Neuronal stem cell (in vitro differentiated cells): ENCODE results near the gene CACNG1.
"Not testable (repeated sequence)": the region's sequence is repeated elsewhere in the genome, so short reads cannot be mapped to it uniquely, and the experiment has no call there.

ENCODE experiments used
- DNase-seq: peaks from one replicate; pipeline ENCODE4 v3.0.0-alpha.2; 2013; ENCODE audit warnings: low spot score
- H2AFZ ChIP-seq: one replicate; pipeline ENCODE4 v1.6.1; 2013; ENCODE audit warnings: mild to moderate bottlenecking, low read length, inconsistent platforms
- H2AK5ac ChIP-seq: 2 replicates; pipeline ENCODE4 v1.6.1; 2013; ENCODE audit warnings: low read depth, mild to moderate bottlenecking, inconsistent platforms, low read length, moderate library complexity, mixed read lengths
- H2BK120ac ChIP-seq: 2 replicates; pipeline ENCODE4 v1.6.1; 2013; ENCODE audit warnings: low read depth, mild to moderate bottlenecking, inconsistent platforms, low read length, moderate library complexity, mixed read lengths
- H2BK12ac ChIP-seq: one replicate; pipeline ENCODE4 v1.6.1; 2013; ENCODE audit warnings: low read length, inconsistent platforms
- H2BK15ac ChIP-seq: 2 replicates; pipeline ENCODE4 v1.6.1; 2013; ENCODE audit warnings: mild to moderate bottlenecking, low read length, inconsistent platforms, mixed read lengths
- H2BK5ac ChIP-seq: one replicate; pipeline ENCODE4 v1.6.1; 2013; ENCODE audit warnings: inconsistent platforms, mild to moderate bottlenecking, low read length, moderate library complexity
- H3K14ac ChIP-seq: one replicate; pipeline ENCODE4 v1.6.1; 2013; ENCODE audit warnings: low read length, inconsistent platforms
- H3K18ac ChIP-seq: 2 replicates; pipeline ENCODE4 v1.6.1; 2013; ENCODE audit warnings: low read length, inconsistent platforms
- H3K23ac ChIP-seq: 2 replicates; pipeline ENCODE4 v1.6.1; 2013; ENCODE audit warnings: low read depth, mild to moderate bottlenecking, mixed read lengths, low read length, inconsistent platforms; ENCODE audit not compliant: poor library complexity
- H3K27ac ChIP-seq: replicated peaks from 3 replicates; pipeline ENCODE4 v1.5.1; 2013; ENCODE audit warnings: low read length, inconsistent platforms
- H3K27me3 ChIP-seq, 3 experiments: 2 replicates each; pipeline ENCODE4 v1.6.1; 2013; ENCODE audit warnings: low read length in 3 of 3, mild to moderate bottlenecking in 2 of 3, inconsistent platforms in 1 of 3, low read depth in 1 of 3, mixed read lengths in 1 of 3, moderate library complexity in 1 of 3; ENCODE audit not compliant: control insufficient read depth in 3 of 3, insufficient read depth in 3 of 3
- H3K36me3 ChIP-seq, 2 donors: replicated peaks in 1 of 2; 2 replicates each; pipeline ENCODE4 v1.6.1; 2013; ENCODE audit warnings: low read length in 2 of 2; ENCODE audit not compliant: control insufficient read depth in 2 of 2, insufficient read depth in 2 of 2
- H3K4ac ChIP-seq: 2 replicates; pipeline ENCODE4 v1.6.1; 2013; ENCODE audit warnings: inconsistent platforms, mild to moderate bottlenecking, low read length, moderate library complexity
- H3K4me1 ChIP-seq, 2 donors: 1 replicate in 1 of 2; 2 replicates in 1 of 2; pipeline ENCODE4 v1.6.1; 2013; ENCODE audit warnings: low read length in 2 of 2, low read depth in 1 of 2; ENCODE audit not compliant: control insufficient read depth in 2 of 2, insufficient read depth in 1 of 2
- H3K4me2 ChIP-seq: one replicate; pipeline ENCODE4 v1.6.1; 2013; ENCODE audit warnings: mild to moderate bottlenecking, low read length, inconsistent platforms; ENCODE audit not compliant: insufficient read depth, poor library complexity, severe bottlenecking
- H3K4me3 ChIP-seq, 2 donors: 2 replicates each; pipeline ENCODE4 v1.5.1; 2013; ENCODE audit warnings: low read length in 2 of 2, mild to moderate bottlenecking in 2 of 2, inconsistent platforms in 1 of 2, moderate library complexity in 1 of 2
- H3K79me1 ChIP-seq: one replicate; pipeline ENCODE4 v1.6.1; 2013; ENCODE audit warnings: low read depth, mild to moderate bottlenecking, inconsistent platforms, low read length, moderate library complexity
- H3K9ac ChIP-seq: one replicate; pipeline ENCODE4 v1.6.1; 2013; ENCODE audit warnings: mild to moderate bottlenecking, low read depth, low read length, inconsistent platforms; ENCODE audit not compliant: poor library complexity
- H3K9me3 ChIP-seq, 2 donors: replicated peaks in 1 of 2; 2 replicates each; pipeline versions ENCODE3 to v1.6.1; 2013; ENCODE audit warnings: low read length in 2 of 2, mild to moderate bottlenecking in 2 of 2, inconsistent platforms in 1 of 2, low read depth in 1 of 2, mixed read lengths in 1 of 2, moderate library complexity in 1 of 2; ENCODE audit not compliant: control insufficient read depth in 2 of 2, insufficient read depth in 1 of 2
- H4K8ac ChIP-seq: one replicate; pipeline ENCODE4 v1.6.1; 2013; ENCODE audit warnings: low read depth, mild to moderate bottlenecking, inconsistent platforms, low read length, moderate library complexity
- H4K91ac ChIP-seq: one replicate; pipeline ENCODE4 v1.6.1; 2013; ENCODE audit warnings: low read length, low read depth, mild to moderate bottlenecking, inconsistent platforms; ENCODE audit not compliant: poor library complexity
- WGBS, 2 donors: extraction: QIAGEN DNeasy Blood & Tissue Kit; methylation state at CpG; one replicate each; pipeline ENCODE4 v1.1.7; 2013; ENCODE audit warnings: missing lambda C conversion rate in 2 of 2, mixed read lengths in 1 of 2; ENCODE audit not compliant: insufficient read length in 2 of 2, insufficient replicate concordance in 1 of 2; ENCODE audit errors: extremely low coverage in 2 of 2; 5-methylcytosine and 5-hydroxymethylcytosine counted together

The CACNG1 gene

GRCh38 chr17:67038861-67039365 is 5.4 kb upstream of the CACNG1 start:
- Histone ChIP-seq H3K27ac (no peak overlapping the region), H2BK12ac (no peak overlapping the region), H3K79me1 (no peaks in the 10 kb centered on the region), H3K18ac (no peak overlapping the region), H2AFZ (no peak overlapping the region), H3K14ac (no peak overlapping the region), H4K8ac (no peak overlapping the region), H3K4me1 (no peaks in the 10 kb centered on the region), H2BK120ac (no peak overlapping the region), H3K9me3 (no peaks in the 10 kb centered on the region), H2BK5ac (no peak overlapping the region), H3K23ac (no peak overlapping the region), H2BK15ac (no peak overlapping the region), H3K36me3 (no peaks in the 10 kb centered on the region), H3K4me2 (no peak overlapping the region), H3K27me3 (peaks cover 0 to 7% (median 0%) of the 10 kb centered on the region in 3 experiments), H4K91ac (no peak overlapping the region), H3K9ac (no peak overlapping the region), H2AK5ac (no peak overlapping the region), H3K4ac (no peak overlapping the region), H3K4me3 (no peak overlapping the region)
- no CpG with 5 or more reads among the region's 5 CpGs for WGBS, 2 donors
- no peak for DNase-seq

- H2AFZ ChIP-seq, result no peak overlapping the region
- no peak overlapping the region for H2BK5ac ChIP-seq
- H3K4me1 ChIP-seq, result no peaks in the 10 kb centered on the region
- H3K4me3 ChIP-seq, result no peak overlapping the region
- H3K36me3 ChIP-seq, result no peaks in the 10 kb centered on the region
- no peak overlapping the region for H3K18ac ChIP-seq
- no peak overlapping the region for H2AK5ac ChIP-seq
- no peak overlapping the region for H4K91ac ChIP-seq
- no peak overlapping the region for H3K23ac ChIP-seq
- H3K14ac ChIP-seq, result no peak overlapping the region
- no peak overlapping the region for H3K27ac ChIP-seq
- H3K9ac ChIP-seq, result no peak overlapping the region
- H3K27me3 ChIP-seq, result peaks cover 0 to 7% (median 0%) of the 10 kb centered on the region in 3 experiments
- WGBS, 2 donors, result no CpG with 5 or more reads among the region's 6 CpGs
- H3K79me1 ChIP-seq, result no peaks in the 10 kb centered on the region
- H4K8ac ChIP-seq, result no peak overlapping the region
- no peak overlapping the region for H2BK15ac ChIP-seq
- H3K9me3 ChIP-seq, result no peaks in the 10 kb centered on the region
- no peak overlapping the region for H3K4me2 ChIP-seq
- no peak overlapping the region for H2BK120ac ChIP-seq
- H3K4ac ChIP-seq, result no peak overlapping the region
- DNase-seq, result no peak
- H2BK12ac ChIP-seq, result no peak overlapping the region
Observed at GRCh38 chr17:67040652-67041051, 3.7 kb upstream of the CACNG1 start.

- not testable (repeated sequence) for H4K8ac ChIP-seq, H3K9me3 ChIP-seq, H3K9ac ChIP-seq, H4K91ac ChIP-seq, H2AFZ ChIP-seq, H3K4me1 ChIP-seq, H3K4me2 ChIP-seq, H3K27ac ChIP-seq, H3K36me3 ChIP-seq, H2BK12ac ChIP-seq, H3K14ac ChIP-seq, H3K27me3 ChIP-seq, H2BK5ac ChIP-seq, H3K4ac ChIP-seq, H3K79me1 ChIP-seq, H2AK5ac ChIP-seq, H2BK120ac ChIP-seq, DNase-seq, H2BK15ac ChIP-seq, H3K18ac ChIP-seq, H3K4me3 ChIP-seq, H3K23ac ChIP-seq
- WGBS, 2 donors, result no CpG with 5 or more reads among the region's 5 CpGs
Observed at GRCh38 chr17:67041119-67041518, 3.2 kb upstream of the CACNG1 start.

- Histone ChIP-seq H3K27ac (no peak overlapping the region), H4K91ac (no peak overlapping the region), H3K9me3 (no peaks in the 10 kb centered on the region), H3K4me1 (no peaks in the 10 kb centered on the region), H2AK5ac (no peak overlapping the region), H3K36me3 (no peaks in the 10 kb centered on the region), H3K79me1 (no peaks in the 10 kb centered on the region), H3K4me3 (no peak overlapping the region), H2BK120ac (no peak overlapping the region), H3K27me3 (peaks cover 0 to 7% (median 0%) of the 10 kb centered on the region in 3 experiments), H2AFZ (no peak overlapping the region), H3K4ac (no peak overlapping the region), H3K9ac (no peak overlapping the region), H3K23ac (no peak overlapping the region), H3K18ac (no peak overlapping the region), H4K8ac (no peak overlapping the region), H2BK15ac (no peak overlapping the region), H3K14ac (no peak overlapping the region), H2BK5ac (no peak overlapping the region), H2BK12ac (no peak overlapping the region), H3K4me2 (no peak overlapping the region)
- DNase-seq, result no peak
- no CpG with 5 or more reads among the region's 7 CpGs for WGBS, 2 donors
Observed at GRCh38 chr17:67041531-67041930, 2.8 kb upstream of the CACNG1 start.
